Endothelial cell of umbilical vein (primary cell): ENCODE results near the gene TNRC6C.

Experiments used
- EZH2 ChIP-seq: IDR thresholded peaks from 2 replicates; pipeline ENCODE4 v1.6.1; 2012; ENCODE audit warnings: borderline replicate concordance, low read depth, mild to moderate bottlenecking, moderate library complexity, low read length, inconsistent platforms; ENCODE audit not compliant: severe bottlenecking
- POLR2A ChIP-seq: IDR thresholded peaks from 2 replicates; pipeline ENCODE4 v1.6.1; 2012; ENCODE audit warnings: low read depth, mild to moderate bottlenecking, control low read depth, low read length
- TF ChIP-seq, protein P1 (sequence below): IDR thresholded peaks from 2 replicates; pipeline ENCODE4 v1.6.1; 2011; ENCODE audit not compliant: insufficient read depth, insufficient read length
- TF ChIP-seq, protein P2 (sequence below), 2 donors: IDR thresholded peaks; 1 replicate in 1 of 2; 2 replicates in 1 of 2; pipeline ENCODE4 v1.5.1; 2011; ENCODE audit warnings: low read length in 2 of 2, mild to moderate bottlenecking in 2 of 2, moderate library complexity in 2 of 2, control low read depth in 1 of 2, inconsistent platforms in 1 of 2, low read depth in 1 of 2; ENCODE audit not compliant: insufficient read depth in 1 of 2; ENCODE audit errors: extremely low read depth in 1 of 2

GRCh38 chr17:78120971-78121800 lies 162.7 kb downstream of the TNRC6C start:
- TF ChIP-seq EZH2 (no peak), POLR2A (no peak)
- TF ChIP-seq, protein P1, sequence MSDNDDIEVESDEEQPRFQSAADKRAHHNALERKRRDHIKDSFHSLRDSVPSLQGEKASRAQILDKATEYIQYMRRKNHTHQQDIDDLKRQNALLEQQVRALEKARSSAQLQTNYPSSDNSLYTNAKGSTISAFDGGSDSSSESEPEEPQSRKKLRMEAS = no peak
- TF ChIP-seq, protein P2, sequence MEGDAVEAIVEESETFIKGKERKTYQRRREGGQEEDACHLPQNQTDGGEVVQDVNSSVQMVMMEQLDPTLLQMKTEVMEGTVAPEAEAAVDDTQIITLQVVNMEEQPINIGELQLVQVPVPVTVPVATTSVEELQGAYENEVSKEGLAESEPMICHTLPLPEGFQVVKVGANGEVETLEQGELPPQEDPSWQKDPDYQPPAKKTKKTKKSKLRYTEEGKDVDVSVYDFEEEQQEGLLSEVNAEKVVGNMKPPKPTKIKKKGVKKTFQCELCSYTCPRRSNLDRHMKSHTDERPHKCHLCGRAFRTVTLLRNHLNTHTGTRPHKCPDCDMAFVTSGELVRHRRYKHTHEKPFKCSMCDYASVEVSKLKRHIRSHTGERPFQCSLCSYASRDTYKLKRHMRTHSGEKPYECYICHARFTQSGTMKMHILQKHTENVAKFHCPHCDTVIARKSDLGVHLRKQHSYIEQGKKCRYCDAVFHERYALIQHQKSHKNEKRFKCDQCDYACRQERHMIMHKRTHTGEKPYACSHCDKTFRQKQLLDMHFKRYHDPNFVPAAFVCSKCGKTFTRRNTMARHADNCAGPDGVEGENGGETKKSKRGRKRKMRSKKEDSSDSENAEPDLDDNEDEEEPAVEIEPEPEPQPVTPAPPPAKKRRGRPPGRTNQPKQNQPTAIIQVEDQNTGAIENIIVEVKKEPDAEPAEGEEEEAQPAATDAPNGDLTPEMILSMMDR (IDR thresholded peaks at IDR 0.05; ENCODE audit: extremely low read depth in 1 of 2, insufficient read depth in 1 of 2, low read depth in 1 of 2, low read length in 2 of 2) = no peak
